Spleen (tissue), 7 donors: ENCODE results near the gene ZBTB3.
"Not testable (repeated sequence)": the region's sequence is repeated elsewhere in the genome, so short reads cannot be mapped to it uniquely, and the experiment has no call there.

ENCODE experiments used
- POLR2A ChIP-seq, 3 donors: fragments of 450-650 bp; IDR thresholded peaks; one replicate each; pipeline ENCODE4 v1.5.1; 2017; ENCODE audit warnings: antibody characterized with exemption in 3 of 3, mild to moderate bottlenecking in 1 of 3
- TF ChIP-seq, protein P1 (sequence below), 11 experiments: fragments of 200-600 bp in 7 of 11; fragments of 450-650 bp in 4 of 11; sonication (generic) in 4 of 11; IDR thresholded peaks in 8 of 11; conservative IDR thresholded peaks in 3 of 11; 1 replicate in 7 of 11; 2 replicates in 4 of 11; pipeline versions ENCODE4 v1.4.0 to v1.8.0; 2016 to 2021; ENCODE audit warnings: antibody characterized with exemption in 11 of 11, inconsistent platforms in 4 of 11, mild to moderate bottlenecking in 1 of 11
- donor health status: DM: no; HTN: no; CAD: no; lungs with moderate emphysema.
- donor health status: DM: no; HTN: no; CAD: no.
- donor health status: DM: no; HTN: no; CAD: no.

DNA sequence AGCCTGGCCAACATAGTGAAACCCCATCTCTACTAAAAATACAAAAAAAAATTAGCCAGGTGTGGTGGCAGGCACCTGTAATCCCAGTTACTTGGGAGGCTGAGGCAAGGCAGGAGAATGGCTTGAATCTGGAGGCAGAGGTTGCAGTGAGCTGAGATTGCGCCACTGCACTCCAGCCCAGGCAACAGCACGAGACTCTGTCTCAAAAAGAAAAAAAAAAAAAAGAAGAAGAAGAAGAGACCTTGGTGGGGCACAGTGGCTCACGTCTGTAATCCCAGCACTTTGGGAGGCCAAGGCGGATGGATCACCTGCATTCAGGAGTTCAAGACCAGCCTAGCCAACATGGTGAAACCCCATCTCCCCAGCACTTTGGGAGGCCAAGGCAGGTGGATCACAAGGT, 50.0 kb downstream of the ZBTB3 start:
- TF ChIP-seq, protein P1, sequence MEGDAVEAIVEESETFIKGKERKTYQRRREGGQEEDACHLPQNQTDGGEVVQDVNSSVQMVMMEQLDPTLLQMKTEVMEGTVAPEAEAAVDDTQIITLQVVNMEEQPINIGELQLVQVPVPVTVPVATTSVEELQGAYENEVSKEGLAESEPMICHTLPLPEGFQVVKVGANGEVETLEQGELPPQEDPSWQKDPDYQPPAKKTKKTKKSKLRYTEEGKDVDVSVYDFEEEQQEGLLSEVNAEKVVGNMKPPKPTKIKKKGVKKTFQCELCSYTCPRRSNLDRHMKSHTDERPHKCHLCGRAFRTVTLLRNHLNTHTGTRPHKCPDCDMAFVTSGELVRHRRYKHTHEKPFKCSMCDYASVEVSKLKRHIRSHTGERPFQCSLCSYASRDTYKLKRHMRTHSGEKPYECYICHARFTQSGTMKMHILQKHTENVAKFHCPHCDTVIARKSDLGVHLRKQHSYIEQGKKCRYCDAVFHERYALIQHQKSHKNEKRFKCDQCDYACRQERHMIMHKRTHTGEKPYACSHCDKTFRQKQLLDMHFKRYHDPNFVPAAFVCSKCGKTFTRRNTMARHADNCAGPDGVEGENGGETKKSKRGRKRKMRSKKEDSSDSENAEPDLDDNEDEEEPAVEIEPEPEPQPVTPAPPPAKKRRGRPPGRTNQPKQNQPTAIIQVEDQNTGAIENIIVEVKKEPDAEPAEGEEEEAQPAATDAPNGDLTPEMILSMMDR (IDR thresholded peaks at IDR 0.05 in 8 of 11, conservative IDR thresholded peaks at IDR 0.05 in 3 of 11): not testable (repeated sequence)
- not testable (repeated sequence) for TF ChIP-seq POLR2A (IDR thresholded peaks at IDR 0.05)
